Measurements from ENCODE around the gene LAMTOR2. TPM values are rescaled to one million over a fixed set of nuclear protein-coding genes. Genes with fewer than 3 reads are reported as not detected.
"Not testable (repeated sequence)": the region's sequence is repeated elsewhere in the genome, so short reads cannot be mapped to it uniquely, and the experiment has no call there.

The LAMTOR2 gene
- total RNA-seq, 3 donors from 2014 or later (not counting 1 experiment from before 2014, with no cell fraction given), result 23.5 to 26.1 (median 24.6) TPM

DNA sequence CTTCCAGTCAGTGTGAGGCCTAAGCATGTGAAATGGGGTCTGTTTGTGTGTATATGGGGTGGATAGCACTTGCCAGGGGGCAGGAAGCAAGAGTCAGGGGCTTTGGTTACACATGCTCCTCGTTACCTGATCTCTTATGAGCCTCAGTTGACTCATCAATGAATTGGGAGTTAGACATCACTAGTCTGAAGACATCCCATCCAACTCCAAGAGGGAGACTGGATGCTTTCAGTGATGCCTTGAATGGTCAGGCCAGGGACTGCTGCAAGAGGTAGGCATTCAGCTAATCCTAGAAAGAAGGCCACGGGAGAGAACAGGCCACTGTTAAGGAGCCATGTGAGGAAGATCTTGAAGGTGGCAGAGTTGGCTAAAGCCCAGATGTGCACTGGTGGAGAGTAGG lies 12.7 kb downstream of the LAMTOR2 start:
- Mint-ChIP-seq H3K36me3 (no peaks in the 10 kb centered on the region), H3K27me3 (ENCODE audit: low read depth in 2 of 2) (peaks cover 0 to 4% of the 10 kb centered on the region in 2 donors), H3K27ac (no peak overlapping the region), H3K4me3 (no peak overlapping the region), H3K4me1 (peaks cover 0 to 14% of the 10 kb centered on the region in 2 donors), H3K9me3 (no peaks in the 10 kb centered on the region)
- no peak for TF ChIP-seq CTCF (IDR thresholded peaks at IDR 0.05)
- 82% methylated on average over 2 of the region's 2 CpGs for WGBS (ENCODE audit: insufficient coverage)
- DNase-seq, result no peak
- intact Hi-C loops (cut with micrococcal nuclease), result no loop called here
- Histone ChIP-seq H3K36me3 (ENCODE audit: control insufficient read depth, insufficient read depth, low read length) (no peaks in the 10 kb centered on the region), H3K4me3 (ENCODE audit: low read length) (no peak overlapping the region), H3K9me3 (ENCODE audit: control insufficient read depth, insufficient read depth, low read length) (no peaks in the 10 kb centered on the region), H3K27me3 (ENCODE audit: control insufficient read depth, insufficient read depth, low read length) (no peaks in the 10 kb centered on the region), H3K27ac (ENCODE audit: low read length) (no peak overlapping the region), H3K4me1 (ENCODE audit: control insufficient read depth, insufficient read depth, low read length) (no peaks in the 10 kb centered on the region)
- ATAC-seq, result no peak

GRCh38 chr1:156069490-156070455 lies 15.2 kb downstream of the LAMTOR2 start:
- DNase-seq, result no peak
- no peak for TF ChIP-seq CTCF (IDR thresholded peaks at IDR 0.05)
- Histone ChIP-seq H3K27me3 (ENCODE audit: control insufficient read depth, insufficient read depth, low read length) (no peaks in the 10 kb centered on the region), H3K36me3 (ENCODE audit: control insufficient read depth, insufficient read depth, low read length) (no peaks in the 10 kb centered on the region), H3K27ac (ENCODE audit: low read length) (no peak overlapping the region), H3K4me3 (ENCODE audit: low read length) (no peak overlapping the region), H3K9me3 (ENCODE audit: control insufficient read depth, insufficient read depth, low read length) (no peaks in the 10 kb centered on the region), H3K4me1 (ENCODE audit: control insufficient read depth, insufficient read depth, low read length) (no peaks in the 10 kb centered on the region)
- no peak overlapping the region for H3K27ac Mint-ChIP-seq
- peaks cover 0 to 4% of the 10 kb centered on the region in 2 donors for H3K27me3 Mint-ChIP-seq (ENCODE audit: low read depth in 2 of 2)
- intact Hi-C loops (cut with micrococcal nuclease), result no loop called here
- no peak for ATAC-seq
- no peak overlapping the region for H3K4me3 Mint-ChIP-seq
- H3K9me3 Mint-ChIP-seq, result no peaks in the 10 kb centered on the region
- H3K36me3 Mint-ChIP-seq, result no peaks in the 10 kb centered on the region
- WGBS (ENCODE audit: insufficient coverage), result 91% methylated on average over 3 of the region's 3 CpGs
- H3K4me1 Mint-ChIP-seq, result peaks cover 0 to 14% of the 10 kb centered on the region in 2 donors

GRCh38 chr1:156070548-156070947 lies 16.0 kb downstream of the LAMTOR2 start:
- no peaks in the 10 kb centered on the region for H3K9me3 Mint-ChIP-seq
- 58% methylated on average over 4 of the region's 4 CpGs for WGBS (ENCODE audit: insufficient coverage)

GRCh38 chr1:156071332-156071816 lies 16.8 kb downstream of the LAMTOR2 start:
- H3K36me3 Mint-ChIP-seq; H3K4me3 ChIP-seq (ENCODE audit: low read length); ATAC-seq; DNase-seq; H3K27me3 ChIP-seq (ENCODE audit: control insufficient read depth, insufficient read depth, low read length); H3K27ac Mint-ChIP-seq; H3K36me3 ChIP-seq (ENCODE audit: control insufficient read depth, insufficient read depth, low read length); intact Hi-C loops (cut with micrococcal nuclease); H3K4me3 Mint-ChIP-seq; H3K9me3 ChIP-seq (ENCODE audit: control insufficient read depth, insufficient read depth, low read length); H3K9me3 Mint-ChIP-seq; H3K27me3 Mint-ChIP-seq (ENCODE audit: low read depth in 2 of 2); H3K4me1 ChIP-seq (ENCODE audit: control insufficient read depth, insufficient read depth, low read length); H3K27ac ChIP-seq (ENCODE audit: low read length): not testable (repeated sequence)
- H3K4me1 Mint-ChIP-seq, result peaks cover 0 to 11% of the 10 kb centered on the region in 2 donors
- 80% methylated on average over 7 of the region's 7 CpGs for WGBS (ENCODE audit: insufficient coverage)

More at GRCh38 chr1:156070548-156070947, 16.0 kb downstream of the LAMTOR2 start:
- Histone ChIP-seq H3K4me3 (ENCODE audit: low read length) (no peak overlapping the region), H3K27ac (ENCODE audit: low read length) (no peak overlapping the region), H3K9me3 (ENCODE audit: control insufficient read depth, insufficient read depth, low read length) (no peaks in the 10 kb centered on the region), H3K27me3 (ENCODE audit: control insufficient read depth, insufficient read depth, low read length) (no peaks in the 10 kb centered on the region), H3K4me1 (ENCODE audit: control insufficient read depth, insufficient read depth, low read length) (peaks cover under 1% of the 10 kb centered on the region), H3K36me3 (ENCODE audit: control insufficient read depth, insufficient read depth, low read length) (no peaks in the 10 kb centered on the region)
- Mint-ChIP-seq H3K27me3 (ENCODE audit: low read depth in 2 of 2) (peaks cover 0 to 5% of the 10 kb centered on the region in 2 donors), H3K27ac (no peak overlapping the region), H3K4me3 (no peak overlapping the region), H3K4me1 (peaks cover 0 to 10% of the 10 kb centered on the region in 2 donors), H3K36me3 (no peaks in the 10 kb centered on the region)
- intact Hi-C loops (cut with micrococcal nuclease), result no loop called here
- DNase-seq (no peak), ATAC-seq (no peak)
- no peak for TF ChIP-seq CTCF (IDR thresholded peaks at IDR 0.05)

Measured in natural killer cell (primary cell).